Endothelial cell of umbilical vein (primary cell): ENCODE results near the gene MACROD2. TPM values are rescaled to one million over a fixed set of nuclear protein-coding genes. Genes with fewer than 3 reads are reported as not detected.

ENCODE experiments used
- BruUV-seq: library from RNA; stranded (reverse); fragments of 400-500 nt; replicated peaks from 2 replicates; lab custom pipeline; 2021; lab: Mats Ljungman, UMichigan
- CTCF ChIA-PET: fragments of 300-600, 350-600 bp; sonication (Branson Sonifier 250); formaldehyde crosslinking; loops from one replicate; lab custom pipeline; 2021; ENCODE audit warnings: antibody characterized with exemption, inconsistent platforms; lab: Charles Lee
- POLR2A ChIA-PET: fragments of 300-600, 350-600 bp; sonication (Branson Sonifier 250); formaldehyde crosslinking; loops from one replicate; lab custom pipeline; 2021; ENCODE audit warnings: antibody characterized with exemption, inconsistent platforms; lab: Charles Lee
- DNase-seq: peaks from one replicate; pipeline ENCODE4 v3.0.0-alpha.2; 2011; ENCODE audit warnings: low read depth, low spot score
- FAIRE-seq: peaks from 2 replicates; lab custom pipeline; 2011; peaks lifted over from hg19 to GRCh38; lab: Jason Lieb, UNC
- H2AFZ ChIP-seq: 2 replicates; pipeline ENCODE4 v1.6.0; 2012; ENCODE audit warnings: low read depth, low read length, control low read depth, inconsistent platforms
- H3K27ac ChIP-seq: 2 replicates; pipeline ENCODE4 v1.5.1; 2011; ENCODE audit warnings: low read depth, mild to moderate bottlenecking, control low read depth, low read length, moderate library complexity; ENCODE audit not compliant: insufficient read depth
- H3K27me3 ChIP-seq, 2 experiments: 2 replicates each; pipeline versions ENCODE4 v1.6.0 to v1.6.1; 2011; ENCODE audit warnings: low read length in 2 of 2, mixed read lengths in 1 of 2; ENCODE audit not compliant: control insufficient read depth in 2 of 2, insufficient read depth in 2 of 2
- H3K36me3 ChIP-seq, 2 experiments: 2 replicates in 1 of 2; 3 replicates in 1 of 2; pipeline ENCODE4 v1.5.1; 2011; ENCODE audit warnings: low read length in 2 of 2, mild to moderate bottlenecking in 1 of 2, moderate library complexity in 1 of 2; ENCODE audit not compliant: control insufficient read depth in 2 of 2, insufficient read depth in 2 of 2; ENCODE audit errors: extremely low read depth in 1 of 2
- H3K4me1 ChIP-seq: 3 replicates; pipeline ENCODE4 v1.5.1; 2011; ENCODE audit warnings: mild to moderate bottlenecking, low read length; ENCODE audit not compliant: control insufficient read depth, insufficient read depth; ENCODE audit errors: extremely low read depth
- H3K4me2 ChIP-seq: 2 replicates; pipeline ENCODE4 v1.6.1; 2011; ENCODE audit warnings: low read length, control low read depth, mixed read lengths; ENCODE audit not compliant: insufficient read depth
- H3K4me3 ChIP-seq, 3 experiments: fragments of 200-600 bp in 1 of 3; sonication (generic), shearing (Covaris generic) in 1 of 3; replicated peaks in 1 of 3; 2 replicates each; pipeline ENCODE4 v1.5.1; 2011 to 2016; ENCODE audit warnings: control low read depth in 3 of 3, low read length in 3 of 3, mild to moderate bottlenecking in 2 of 3, inconsistent platforms in 1 of 3, low read depth in 1 of 3, moderate library complexity in 1 of 3; ENCODE audit not compliant: insufficient read depth in 1 of 3
- H3K79me2 ChIP-seq: 2 replicates; pipeline ENCODE4 v1.6.0; 2012; ENCODE audit warnings: low read length, inconsistent platforms; ENCODE audit not compliant: control insufficient read depth, insufficient read depth
- H3K9ac ChIP-seq: replicated peaks from 2 replicates; pipeline ENCODE3; 2011; ENCODE audit warnings: low read length, control low read depth; ENCODE audit not compliant: insufficient read depth; ENCODE audit errors: extremely low read depth
- H3K9me1 ChIP-seq: replicated peaks from 3 replicates; pipeline ENCODE4 v1.6.0; 2011; ENCODE audit warnings: mild to moderate bottlenecking, low read length; ENCODE audit not compliant: control insufficient read depth, insufficient read depth; ENCODE audit errors: extremely low read depth
- H3K9me3 ChIP-seq: replicated peaks from 2 replicates; pipeline ENCODE4 v1.5.1; 2012; ENCODE audit warnings: low read length, inconsistent platforms; ENCODE audit not compliant: control insufficient read depth, insufficient read depth
- H4K20me1 ChIP-seq: replicated peaks from 2 replicates; pipeline ENCODE3; 2011; ENCODE audit warnings: mild to moderate bottlenecking, low read length; ENCODE audit not compliant: control insufficient read depth, insufficient read depth; ENCODE audit errors: extremely low read depth
- EZH2 ChIP-seq: IDR thresholded peaks from 2 replicates; pipeline ENCODE4 v1.6.1; 2012; ENCODE audit warnings: borderline replicate concordance, low read depth, mild to moderate bottlenecking, moderate library complexity, low read length, inconsistent platforms; ENCODE audit not compliant: severe bottlenecking
- FOS ChIP-seq: IDR thresholded peaks from 2 replicates; pipeline ENCODE4 v1.6.1; 2011; ENCODE audit warnings: mild to moderate bottlenecking, low read length, moderate library complexity, borderline replicate concordance; ENCODE audit not compliant: insufficient read depth
- GATA2 ChIP-seq: IDR thresholded peaks from 2 replicates; pipeline ENCODE4 v1.7.0; 2011; ENCODE audit warnings: low read depth, mild to moderate bottlenecking, moderate library complexity, mixed read lengths, low read length; ENCODE audit not compliant: insufficient read length, insufficient read depth
- JUN ChIP-seq: IDR thresholded peaks from 2 replicates; pipeline ENCODE4 v1.6.1; 2011; ENCODE audit warnings: borderline replicate concordance, low read depth; ENCODE audit not compliant: insufficient read length, insufficient read depth
- MYC ChIP-seq: IDR thresholded peaks from one replicate; pipeline ENCODE4 v1.6.1; 2011; ENCODE audit warnings: mild to moderate bottlenecking, low read depth, low read length
- POLR2A ChIP-seq: IDR thresholded peaks from 2 replicates; pipeline ENCODE4 v1.6.1; 2012; ENCODE audit warnings: low read depth, mild to moderate bottlenecking, control low read depth, low read length
- POLR2AphosphoS5 ChIP-seq: IDR thresholded peaks from 2 replicates; pipeline ENCODE4 v1.6.1; 2012; ENCODE audit warnings: low read depth, mild to moderate bottlenecking, control low read depth, low read length, moderate library complexity; ENCODE audit not compliant: insufficient read depth
- dilution Hi-C: fragments of 300-500 bp; cut with MboI; formaldehyde crosslinking; loops from one replicate; pipeline ENCODE4 v1.15.0; 2019; ENCODE audit warnings: low sequenced_read_pairs; ENCODE audit not compliant: extremely low pct_ligation_motif_present
- intact Hi-C: fragments of 100-400 bp; cut with micrococcal nuclease; formaldehyde crosslinking; loops from one replicate; pipeline ENCODE4 v1.10.0; 2022
- polyA plus RNA-seq, 4 experiments: library from polyadenylated mRNA; depleted of rRNA in 3 of 4; stranded (reverse) in 3 of 4; unstranded in 1 of 4; fragments of >200 nt; gene quantifications; 2 replicates each; pipeline versions ENCODE4 v1.2.1 to v1.2.3, GENCODE V29; 2011 to 2012; ENCODE audit warnings: missing spikeins in 1 of 4
- total RNA-seq: library from RNA; stranded (reverse); gene quantifications from 2 replicates; pipeline ENCODE4 v1.2.3, GENCODE V29; 2021
- TF ChIP-seq, protein P1 (sequence below): IDR thresholded peaks from 2 replicates; pipeline ENCODE4 v1.6.1; 2011; ENCODE audit not compliant: insufficient read depth, insufficient read length
- TF ChIP-seq, protein P2 (sequence below), 2 donors: IDR thresholded peaks; 1 replicate in 1 of 2; 2 replicates in 1 of 2; pipeline ENCODE4 v1.5.1; 2011; ENCODE audit warnings: low read length in 2 of 2, mild to moderate bottlenecking in 2 of 2, moderate library complexity in 2 of 2, control low read depth in 1 of 2, inconsistent platforms in 1 of 2, low read depth in 1 of 2; ENCODE audit not compliant: insufficient read depth in 1 of 2; ENCODE audit errors: extremely low read depth in 1 of 2

Gene MACROD2
- total and polyA plus RNA-seq, 2 donors (not counting 3 experiments of a cell fraction or from before 2014, with no cell fraction given): 0.11 to 0.73 TPM

DNA sequence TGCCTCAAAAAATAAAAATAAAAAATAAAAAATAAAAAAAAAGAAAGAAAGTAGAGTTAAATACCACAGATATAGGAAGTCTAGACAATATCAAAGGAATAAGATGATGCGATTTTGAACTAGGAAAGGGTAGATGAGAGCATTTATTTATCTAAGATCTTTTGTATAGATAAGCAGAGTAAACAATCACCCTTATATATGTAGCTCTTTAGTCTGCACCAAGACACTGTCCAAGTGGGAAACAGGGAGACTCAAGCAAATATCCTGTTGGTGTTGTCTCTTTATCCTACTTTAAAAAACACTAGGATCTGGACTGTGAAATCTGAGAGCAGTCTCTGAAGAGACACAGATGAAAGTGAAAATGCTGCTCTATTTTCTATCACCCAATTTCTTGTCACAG is 929.1 kb downstream of the MACROD2 start:
- H3K27me3 ChIP-seq: no peaks in the 10 kb centered on the region
- intact Hi-C loops (loop anchor here (2.0 kb wide), 1 partner anchor 26 kb away; no protein-coding TSS in a partner anchor), dilution Hi-C loops (no loop called here)
- H3K4me1 ChIP-seq: peaks cover 48% of the 10 kb centered on the region
- H3K9ac ChIP-seq: no peak overlapping the region
- H2AFZ ChIP-seq: no peak overlapping the region
- DNase-seq (peak; percentile 14), FAIRE-seq (no peak)
- TF ChIP-seq GATA2: peak; percentile 38
- no peak for TF ChIP-seq EZH2
- no peaks in the 10 kb centered on the region for H4K20me1 ChIP-seq
- CTCF ChIA-PET: interaction anchor here (0.7 kb wide), 1 partner anchor 9 kb away, joined by 3 read pairs; no protein-coding TSS in a partner anchor
- no peak overlapping the region for H3K27ac ChIP-seq
- POLR2A ChIA-PET: no interaction called here
- no peak overlapping the region for H3K4me3 ChIP-seq
- no TSS peak for BruUV-seq
- no peaks in the 10 kb centered on the region for H3K36me3 ChIP-seq
- no peaks in the 10 kb centered on the region for H3K9me3 ChIP-seq
- peaks cover 2% of the 10 kb centered on the region for H3K9me1 ChIP-seq
- peak overlapping the region; percentile 12 for H3K4me2 ChIP-seq
- no peaks in the 10 kb centered on the region for H3K79me2 ChIP-seq

DNA sequence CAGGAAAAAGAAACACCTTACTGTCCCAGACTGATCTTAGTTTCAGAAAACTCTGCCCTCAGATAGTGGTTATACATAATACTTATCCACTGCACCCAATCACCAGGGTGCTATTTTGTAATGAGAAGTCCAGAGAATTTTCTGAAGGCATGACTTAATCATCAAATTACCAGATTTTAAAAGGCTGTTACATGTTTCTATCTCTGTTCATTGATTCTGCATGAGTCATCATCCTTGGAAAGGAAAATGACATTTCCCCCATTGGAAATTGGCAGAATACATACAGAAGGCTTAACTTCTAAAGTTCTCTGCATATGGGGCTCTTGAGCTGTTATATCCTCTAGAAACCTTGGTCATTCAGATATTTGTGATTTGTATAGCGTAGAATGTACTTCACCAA is 930.0 kb downstream of the MACROD2 start:
- Histone ChIP-seq H3K79me2 (no peaks in the 10 kb centered on the region), H3K36me3 (no peaks in the 10 kb centered on the region), H3K4me1 (peaks cover 40% of the 10 kb centered on the region), H2AFZ (no peak overlapping the region), H3K4me2 (peak overlapping the region; percentile 65), H3K27me3 (no peaks in the 10 kb centered on the region), H3K27ac (peak overlapping the region; percentile 20), H4K20me1 (no peaks in the 10 kb centered on the region), H3K4me3 (no peak overlapping the region), H3K9ac (no peak overlapping the region), H3K9me1 (peaks cover 2% of the 10 kb centered on the region), H3K9me3 (no peaks in the 10 kb centered on the region)
- TF ChIP-seq, protein P1, sequence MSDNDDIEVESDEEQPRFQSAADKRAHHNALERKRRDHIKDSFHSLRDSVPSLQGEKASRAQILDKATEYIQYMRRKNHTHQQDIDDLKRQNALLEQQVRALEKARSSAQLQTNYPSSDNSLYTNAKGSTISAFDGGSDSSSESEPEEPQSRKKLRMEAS: no peak
- TF ChIP-seq POLR2A (no peak), GATA2 (no peak), EZH2 (no peak), JUN (peak; percentile 88), MYC (no peak), FOS (peak; percentile 83), POLR2AphosphoS5 (no peak)
- TF ChIP-seq, protein P2, sequence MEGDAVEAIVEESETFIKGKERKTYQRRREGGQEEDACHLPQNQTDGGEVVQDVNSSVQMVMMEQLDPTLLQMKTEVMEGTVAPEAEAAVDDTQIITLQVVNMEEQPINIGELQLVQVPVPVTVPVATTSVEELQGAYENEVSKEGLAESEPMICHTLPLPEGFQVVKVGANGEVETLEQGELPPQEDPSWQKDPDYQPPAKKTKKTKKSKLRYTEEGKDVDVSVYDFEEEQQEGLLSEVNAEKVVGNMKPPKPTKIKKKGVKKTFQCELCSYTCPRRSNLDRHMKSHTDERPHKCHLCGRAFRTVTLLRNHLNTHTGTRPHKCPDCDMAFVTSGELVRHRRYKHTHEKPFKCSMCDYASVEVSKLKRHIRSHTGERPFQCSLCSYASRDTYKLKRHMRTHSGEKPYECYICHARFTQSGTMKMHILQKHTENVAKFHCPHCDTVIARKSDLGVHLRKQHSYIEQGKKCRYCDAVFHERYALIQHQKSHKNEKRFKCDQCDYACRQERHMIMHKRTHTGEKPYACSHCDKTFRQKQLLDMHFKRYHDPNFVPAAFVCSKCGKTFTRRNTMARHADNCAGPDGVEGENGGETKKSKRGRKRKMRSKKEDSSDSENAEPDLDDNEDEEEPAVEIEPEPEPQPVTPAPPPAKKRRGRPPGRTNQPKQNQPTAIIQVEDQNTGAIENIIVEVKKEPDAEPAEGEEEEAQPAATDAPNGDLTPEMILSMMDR (IDR thresholded peaks at IDR 0.05; ENCODE audit: extremely low read depth in 1 of 2, insufficient read depth in 1 of 2, low read depth in 1 of 2, low read length in 2 of 2): no peak
- FAIRE-seq (peak; percentile 87), DNase-seq (peak; percentile 79)
- dilution Hi-C loops: no loop called here
- ChIA-PET CTCF (no interaction called here), POLR2A (no interaction called here)
- BruUV-seq: no TSS peak
- intact Hi-C loops: loop anchor here (2.0 kb wide), 1 partner anchor 26 kb away; no protein-coding TSS in a partner anchor
